NT2/D1 (cell line): ENCODE data around the gene GKN2.

Source experiments
- DNase-seq: peaks from one replicate; pipeline ENCODE4 v3.0.0-alpha.2; 2011; ENCODE audit warnings: low read depth, low spot score
- H3K27me3 ChIP-seq: 2 replicates; pipeline ENCODE4 v1.6.0; 2011; ENCODE audit warnings: mild to moderate bottlenecking; ENCODE audit not compliant: insufficient read length, insufficient read depth
- H3K36me3 ChIP-seq: 2 replicates; pipeline ENCODE4 v1.6.1; 2011; ENCODE audit warnings: mild to moderate bottlenecking, low read length, mixed read lengths; ENCODE audit not compliant: insufficient read depth, insufficient read length
- H3K4me1 ChIP-seq: 2 replicates; pipeline ENCODE4 v1.5.1; 2011; ENCODE audit not compliant: insufficient read depth, insufficient read length
- H3K4me3 ChIP-seq: 2 replicates; pipeline ENCODE4 v1.5.1; 2011; ENCODE audit warnings: low read depth; ENCODE audit not compliant: insufficient read length
- H3K9ac ChIP-seq: 2 replicates; pipeline ENCODE4 v1.6.0; 2011; ENCODE audit warnings: low read depth; ENCODE audit not compliant: insufficient read length
- H3K9me3 ChIP-seq: 2 replicates; pipeline ENCODE4 v1.5.1; 2011; ENCODE audit warnings: mild to moderate bottlenecking, low read length; ENCODE audit not compliant: insufficient read depth
- SUZ12 ChIP-seq: IDR thresholded peaks from 2 replicates; pipeline ENCODE4 v1.6.1; 2011; ENCODE audit not compliant: insufficient read length, insufficient read depth; ENCODE audit errors: extremely low read depth
- YY1 ChIP-seq: IDR thresholded peaks from 2 replicates; pipeline ENCODE4 v1.6.1; 2011; ENCODE audit not compliant: insufficient read length, insufficient read depth
- ZNF274 ChIP-seq: IDR thresholded peaks from 2 replicates; pipeline ENCODE4 v1.6.1; 2011; ENCODE audit warnings: mild to moderate bottlenecking, low read depth, low read length

Gene GKN2

GRCh38 chr2:68992341-68992740, 39.6 kb upstream of the GKN2 start:
- Histone ChIP-seq H3K4me1 (no peaks in the 10 kb centered on the region), H3K9me3 (no peaks in the 10 kb centered on the region), H3K4me3 (no peak overlapping the region), H3K36me3 (no peaks in the 10 kb centered on the region), H3K27me3 (no peaks in the 10 kb centered on the region), H3K9ac (no peak overlapping the region)
- TF ChIP-seq ZNF274 (no peak), YY1 (no peak), SUZ12 (no peak)
- no peak for DNase-seq

DNA sequence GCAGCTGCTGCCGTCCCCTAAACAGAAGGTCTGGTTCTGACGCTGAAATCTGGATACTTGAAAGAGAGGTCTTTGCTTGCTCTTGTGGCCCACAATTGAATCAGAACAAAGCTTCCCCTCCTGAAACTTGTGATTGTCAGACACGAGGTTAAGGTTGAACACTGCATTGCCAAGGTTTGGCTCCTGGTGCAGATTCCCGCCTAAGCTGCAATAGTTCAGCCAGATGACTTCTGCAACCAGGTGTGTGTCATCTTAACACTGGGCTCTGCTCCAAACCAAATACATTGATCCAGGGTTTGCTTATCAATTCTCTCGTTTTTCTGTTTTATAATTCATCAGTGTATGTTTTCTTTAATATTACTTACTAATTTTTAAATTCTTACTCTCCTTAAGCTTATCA, 36.3 kb upstream of the GKN2 start:
- no peak overlapping the region for H3K4me3 ChIP-seq
- H3K36me3 ChIP-seq: no peaks in the 10 kb centered on the region
- no peaks in the 10 kb centered on the region for H3K27me3 ChIP-seq
- H3K9me3 ChIP-seq: no peaks in the 10 kb centered on the region
- H3K9ac ChIP-seq: no peak overlapping the region
- DNase-seq: no peak
- TF ChIP-seq ZNF274 (no peak), SUZ12 (no peak), YY1 (no peak)
- no peaks in the 10 kb centered on the region for H3K4me1 ChIP-seq

GRCh38 chr2:68987021-68987503, 34.4 kb upstream of the GKN2 start:
- Histone ChIP-seq H3K4me3 (no peak overlapping the region), H3K9ac (no peak overlapping the region), H3K27me3 (no peaks in the 10 kb centered on the region), H3K4me1 (no peaks in the 10 kb centered on the region), H3K36me3 (no peaks in the 10 kb centered on the region), H3K9me3 (no peaks in the 10 kb centered on the region)
- TF ChIP-seq ZNF274: no peak
- TF ChIP-seq SUZ12: no peak
- TF ChIP-seq YY1: no peak
- DNase-seq: no peak

DNA sequence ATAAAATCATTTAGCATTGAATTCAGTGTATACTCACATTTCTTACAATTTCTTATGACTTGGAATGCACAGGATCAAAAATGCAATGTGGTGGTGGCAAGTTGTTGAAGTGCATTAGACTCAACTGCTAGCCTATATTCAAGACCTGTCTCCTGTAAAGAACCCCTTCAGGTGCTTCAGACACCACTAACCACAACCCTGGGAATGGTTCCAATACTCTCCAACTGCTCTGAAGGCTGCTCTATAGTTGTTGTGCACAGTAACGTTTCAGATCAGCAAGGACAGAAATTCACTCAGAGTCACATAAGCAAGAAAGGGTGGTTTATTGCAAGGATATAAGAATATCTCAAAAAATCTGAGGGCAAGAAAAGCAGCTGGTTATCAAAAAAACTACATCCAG, 28.3 kb upstream of the GKN2 start:
- DNase-seq: no peak
- Histone ChIP-seq H3K27me3 (no peaks in the 10 kb centered on the region), H3K36me3 (no peaks in the 10 kb centered on the region), H3K4me3 (no peak overlapping the region), H3K9ac (no peak overlapping the region), H3K4me1 (no peaks in the 10 kb centered on the region), H3K9me3 (no peaks in the 10 kb centered on the region)
- TF ChIP-seq SUZ12 (no peak), ZNF274 (no peak), YY1 (no peak)

- H3K36me3 ChIP-seq: no peaks in the 10 kb centered on the region
- no peaks in the 10 kb centered on the region for H3K9me3 ChIP-seq
- H3K4me1 ChIP-seq: no peaks in the 10 kb centered on the region
- H3K9ac ChIP-seq: no peak overlapping the region
- no peak overlapping the region for H3K4me3 ChIP-seq
- TF ChIP-seq SUZ12 (no peak), YY1 (no peak), ZNF274 (no peak)
- no peak for DNase-seq
- no peaks in the 10 kb centered on the region for H3K27me3 ChIP-seq
Observed at GRCh38 chr2:68978098-68978497, 25.4 kb upstream of the GKN2 start.

- H3K9me3 ChIP-seq: no peaks in the 10 kb centered on the region
- TF ChIP-seq SUZ12: no peak
- TF ChIP-seq ZNF274: no peak
- no peak for TF ChIP-seq YY1
- DNase-seq: no peak
- H3K4me3 ChIP-seq: no peak overlapping the region
- no peak overlapping the region for H3K9ac ChIP-seq
- no peaks in the 10 kb centered on the region for H3K4me1 ChIP-seq
- H3K27me3 ChIP-seq: no peaks in the 10 kb centered on the region
- H3K36me3 ChIP-seq: no peaks in the 10 kb centered on the region
Observed at GRCh38 chr2:68977453-68977852, 24.8 kb upstream of the GKN2 start.

- Histone ChIP-seq H3K36me3 (no peaks in the 10 kb centered on the region), H3K9ac (no peak overlapping the region), H3K4me3 (no peak overlapping the region), H3K27me3 (no peaks in the 10 kb centered on the region), H3K9me3 (no peaks in the 10 kb centered on the region), H3K4me1 (no peaks in the 10 kb centered on the region)
- DNase-seq: no peak
- no peak for TF ChIP-seq ZNF274
- no peak for TF ChIP-seq SUZ12
- TF ChIP-seq YY1: no peak
Observed at GRCh38 chr2:68975844-68976243, 23.2 kb upstream of the GKN2 start.

GRCh38 chr2:68974946-68975665, 22.4 kb upstream of the GKN2 start:
- H3K9ac ChIP-seq: no peak overlapping the region
- TF ChIP-seq YY1 (no peak), SUZ12 (no peak), ZNF274 (no peak)
- H3K4me1 ChIP-seq: no peaks in the 10 kb centered on the region
- no peak overlapping the region for H3K4me3 ChIP-seq
- H3K36me3 ChIP-seq: no peaks in the 10 kb centered on the region
- DNase-seq: no peak
- H3K9me3 ChIP-seq: no peaks in the 10 kb centered on the region
- no peaks in the 10 kb centered on the region for H3K27me3 ChIP-seq
